Mononuclear cell (primary cell): ENCODE data around the gene RAB38. TPM values are rescaled to one million over a fixed set of nuclear protein-coding genes. Genes with fewer than 3 reads are reported as not detected.

ENCODE experiments used
- H3K27me3 ChIP-seq: 2 replicates; pipeline ENCODE4 v1.6.0; 2011; ENCODE audit warnings: low read length, control low read depth; ENCODE audit not compliant: insufficient read depth
- H3K4me1 ChIP-seq: 2 replicates; pipeline ENCODE4 v1.5.1; 2011; ENCODE audit warnings: mild to moderate bottlenecking, low read length, control low read depth; ENCODE audit not compliant: insufficient read depth
- H3K4me3 ChIP-seq: 2 replicates; pipeline ENCODE4 v1.5.1; 2011; ENCODE audit warnings: mild to moderate bottlenecking, low read length, moderate library complexity
- H3K9me3 ChIP-seq: 2 replicates; pipeline ENCODE4 v1.5.1; 2011; ENCODE audit warnings: low read depth, mild to moderate bottlenecking, control low read depth, low read length
- total RNA-seq: library from RNA; depleted of rRNA; stranded (reverse); fragments of >200 nt; gene quantifications from one replicate; pipeline ENCODE4 v1.2.3, GENCODE V29; 2012

RAB38 gene
- total RNA-seq, 1 donor = 1.3 TPM

GRCh38 chr11:88151709-88152265 is 23.5 kb downstream of the RAB38 start:
- no peak overlapping the region for H3K4me3 ChIP-seq
- no peaks in the 10 kb centered on the region for H3K27me3 ChIP-seq
- H3K9me3 ChIP-seq = no peaks in the 10 kb centered on the region
- no peaks in the 10 kb centered on the region for H3K4me1 ChIP-seq

- Histone ChIP-seq H3K9me3 (no peaks in the 10 kb centered on the region), H3K4me3 (no peak overlapping the region), H3K27me3 (no peaks in the 10 kb centered on the region), H3K4me1 (no peaks in the 10 kb centered on the region)
These were observed 29.1 kb downstream of the RAB38 start for GRCh38 chr11:88146106-88146505.

GRCh38 chr11:88139865-88140264 is 35.4 kb downstream of the RAB38 start:
- Histone ChIP-seq H3K4me3 (no peak overlapping the region), H3K4me1 (no peaks in the 10 kb centered on the region), H3K27me3 (no peaks in the 10 kb centered on the region), H3K9me3 (no peaks in the 10 kb centered on the region)

GRCh38 chr11:88131764-88132470 is 43.3 kb downstream of the RAB38 start:
- Histone ChIP-seq H3K27me3 (no peaks in the 10 kb centered on the region), H3K9me3 (no peaks in the 10 kb centered on the region), H3K4me1 (no peaks in the 10 kb centered on the region), H3K4me3 (no peak overlapping the region)

GRCh38 chr11:88122956-88123355 is 52.3 kb downstream of the RAB38 start:
- H3K4me1 ChIP-seq = no peaks in the 10 kb centered on the region
- no peaks in the 10 kb centered on the region for H3K9me3 ChIP-seq
- H3K4me3 ChIP-seq = no peak overlapping the region
- H3K27me3 ChIP-seq = no peaks in the 10 kb centered on the region

GRCh38 chr11:88119561-88119960 is 55.7 kb downstream of the RAB38 start:
- H3K4me1 ChIP-seq = no peaks in the 10 kb centered on the region
- H3K27me3 ChIP-seq = no peaks in the 10 kb centered on the region
- no peaks in the 10 kb centered on the region for H3K9me3 ChIP-seq

GRCh38 chr11:88117281-88117858 is 57.9 kb downstream of the RAB38 start:
- Histone ChIP-seq H3K4me1 (no peaks in the 10 kb centered on the region), H3K27me3 (no peaks in the 10 kb centered on the region), H3K4me3 (no peak overlapping the region), H3K9me3 (no peaks in the 10 kb centered on the region)

More at GRCh38 chr11:88119561-88119960, 55.7 kb downstream of the RAB38 start:
- no peak overlapping the region for H3K4me3 ChIP-seq

- Histone ChIP-seq H3K4me3 (no peak overlapping the region), H3K4me1 (no peaks in the 10 kb centered on the region), H3K27me3 (no peaks in the 10 kb centered on the region), H3K9me3 (no peaks in the 10 kb centered on the region)
These were observed 59.2 kb downstream of the RAB38 start for GRCh38 chr11:88115828-88116755.

GRCh38 chr11:88114486-88115045 is 60.7 kb downstream of the RAB38 start:
- Histone ChIP-seq H3K4me3 (no peak overlapping the region), H3K4me1 (no peaks in the 10 kb centered on the region), H3K9me3 (no peaks in the 10 kb centered on the region), H3K27me3 (no peaks in the 10 kb centered on the region)

- Histone ChIP-seq H3K4me1 (no peaks in the 10 kb centered on the region), H3K9me3 (no peaks in the 10 kb centered on the region), H3K27me3 (no peaks in the 10 kb centered on the region), H3K4me3 (no peak overlapping the region)
These were observed 68.6 kb downstream of the RAB38 start for GRCh38 chr11:88106666-88107065.

GRCh38 chr11:88105951-88106350 is 69.3 kb downstream of the RAB38 start:
- H3K4me1 ChIP-seq = no peaks in the 10 kb centered on the region
- H3K4me3 ChIP-seq = no peak overlapping the region
- no peaks in the 10 kb centered on the region for H3K9me3 ChIP-seq
- H3K27me3 ChIP-seq = no peaks in the 10 kb centered on the region

- Histone ChIP-seq H3K9me3 (no peaks in the 10 kb centered on the region), H3K27me3 (no peaks in the 10 kb centered on the region), H3K4me3 (no peak overlapping the region), H3K4me1 (no peaks in the 10 kb centered on the region)
These were observed 69.7 kb downstream of the RAB38 start for GRCh38 chr11:88105526-88105925.

- H3K27me3 ChIP-seq = no peaks in the 10 kb centered on the region
These were observed 70.8 kb downstream of the RAB38 start for GRCh38 chr11:88104408-88104807.

GRCh38 chr11:88103337-88104206 is 71.7 kb downstream of the RAB38 start:
- Histone ChIP-seq H3K9me3 (no peaks in the 10 kb centered on the region), H3K4me3 (no peak overlapping the region)

More at GRCh38 chr11:88104408-88104807, 70.8 kb downstream of the RAB38 start:
- Histone ChIP-seq H3K4me3 (no peak overlapping the region), H3K9me3 (no peaks in the 10 kb centered on the region), H3K4me1 (no peaks in the 10 kb centered on the region)

More at GRCh38 chr11:88103337-88104206, 71.7 kb downstream of the RAB38 start:
- Histone ChIP-seq H3K4me1 (no peaks in the 10 kb centered on the region), H3K27me3 (no peaks in the 10 kb centered on the region)
